OCI-LY1 (cell line): ENCODE measurements around the gene ZFYVE9.

Experiments used
- EZH2 ChIP-seq: fragments of 200-600 bp; sonication (generic), shearing (Covaris generic); IDR thresholded peaks from 2 replicates; pipeline ENCODE4 v1.8.0; 2017; ENCODE audit warnings: borderline replicate concordance, mixed run types, mild to moderate bottlenecking, antibody characterized with exemption, low read length, moderate library complexity, mixed read lengths
- TF ChIP-seq, protein P1 (sequence below): fragments of 200-600 bp; sonication (generic), shearing (Covaris generic); IDR thresholded peaks from 2 replicates; pipeline ENCODE4 v1.5.1; 2017; ENCODE audit warnings: mild to moderate bottlenecking, antibody characterized with exemption, low read length, moderate library complexity, mixed read lengths

DNA sequence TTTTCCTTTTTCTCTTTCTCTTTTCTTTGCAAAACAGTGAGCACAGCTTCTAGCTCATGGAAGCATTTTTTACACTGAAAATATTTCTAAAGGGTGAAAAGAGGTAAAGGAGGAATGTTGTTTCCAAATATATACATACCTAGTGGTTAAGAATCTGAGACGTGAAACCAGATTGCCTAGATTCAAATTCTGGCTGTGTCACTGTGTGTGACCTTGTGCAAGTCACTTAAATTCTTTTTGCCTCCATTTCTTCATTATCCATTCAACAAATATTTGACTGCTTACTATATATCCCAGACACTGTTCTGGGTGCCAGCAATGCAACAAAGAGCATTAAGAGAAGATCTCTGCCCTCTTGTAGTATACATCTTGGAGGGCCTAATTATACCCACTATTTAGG lies 53.3 kb downstream of the ZFYVE9 start:
- TF ChIP-seq, protein P1, sequence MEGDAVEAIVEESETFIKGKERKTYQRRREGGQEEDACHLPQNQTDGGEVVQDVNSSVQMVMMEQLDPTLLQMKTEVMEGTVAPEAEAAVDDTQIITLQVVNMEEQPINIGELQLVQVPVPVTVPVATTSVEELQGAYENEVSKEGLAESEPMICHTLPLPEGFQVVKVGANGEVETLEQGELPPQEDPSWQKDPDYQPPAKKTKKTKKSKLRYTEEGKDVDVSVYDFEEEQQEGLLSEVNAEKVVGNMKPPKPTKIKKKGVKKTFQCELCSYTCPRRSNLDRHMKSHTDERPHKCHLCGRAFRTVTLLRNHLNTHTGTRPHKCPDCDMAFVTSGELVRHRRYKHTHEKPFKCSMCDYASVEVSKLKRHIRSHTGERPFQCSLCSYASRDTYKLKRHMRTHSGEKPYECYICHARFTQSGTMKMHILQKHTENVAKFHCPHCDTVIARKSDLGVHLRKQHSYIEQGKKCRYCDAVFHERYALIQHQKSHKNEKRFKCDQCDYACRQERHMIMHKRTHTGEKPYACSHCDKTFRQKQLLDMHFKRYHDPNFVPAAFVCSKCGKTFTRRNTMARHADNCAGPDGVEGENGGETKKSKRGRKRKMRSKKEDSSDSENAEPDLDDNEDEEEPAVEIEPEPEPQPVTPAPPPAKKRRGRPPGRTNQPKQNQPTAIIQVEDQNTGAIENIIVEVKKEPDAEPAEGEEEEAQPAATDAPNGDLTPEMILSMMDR, result no peak
- TF ChIP-seq EZH2, result no peak
